GM19351 (cell line): ENCODE measurements around the gene MSI2.
A peak's percentile ranks its signal among the peaks of the same experiment; 100 is the strongest.

ENCODE experiments used
- ATAC-seq: cut with Tn5 transposase; IDR thresholded peaks from one replicate; pipeline ENCODE4 v1.9.1; 2021; ENCODE audit warnings: mild to moderate bottlenecking, moderate library complexity; ENCODE audit not compliant: unreplicated experiment

Gene MSI2

DNA sequence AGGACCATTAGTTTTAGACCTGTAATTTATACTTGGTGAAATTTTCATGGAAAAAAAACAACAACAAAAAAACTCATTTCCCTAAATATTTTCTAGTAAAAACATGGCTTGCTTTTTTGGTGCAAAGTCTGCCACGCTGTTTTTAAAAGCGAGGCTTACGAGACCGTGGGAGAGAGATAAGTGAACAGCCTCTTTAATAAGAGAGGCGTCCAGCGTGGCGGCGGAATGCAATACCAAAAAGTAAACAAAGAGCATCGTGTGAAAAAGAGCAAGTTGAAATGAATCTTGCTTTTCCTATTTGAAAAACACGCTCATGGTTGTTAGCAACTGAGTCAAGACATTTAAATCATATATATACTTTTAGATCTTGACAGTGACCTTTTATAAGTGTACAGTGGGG is 10.5 kb upstream of the MSI2 start:
- no peak for ATAC-seq

- no peak for ATAC-seq
Observed at GRCh38 chr17:57246257-57246656, 10.1 kb upstream of the MSI2 start.

DNA sequence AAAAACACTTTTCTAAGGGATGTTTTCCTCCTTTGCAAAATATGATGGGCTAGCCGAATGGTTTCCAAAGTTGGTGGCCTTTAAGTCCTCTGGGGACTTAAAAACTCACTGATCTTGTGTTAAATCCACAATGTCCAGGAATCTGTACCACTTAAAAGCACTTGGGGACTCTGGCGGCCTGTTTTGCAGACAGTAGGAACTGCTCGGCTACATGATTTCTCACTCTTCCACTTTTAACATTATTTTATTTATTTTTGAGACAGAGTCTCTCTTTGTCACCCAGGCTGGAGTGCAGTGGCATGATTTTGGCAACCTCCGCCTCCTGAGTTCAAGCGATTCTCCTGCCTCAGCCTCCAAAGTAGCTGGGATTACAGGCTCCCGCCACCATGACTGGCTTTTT is 9.1 kb upstream of the MSI2 start:
- ATAC-seq, result no peak

DNA sequence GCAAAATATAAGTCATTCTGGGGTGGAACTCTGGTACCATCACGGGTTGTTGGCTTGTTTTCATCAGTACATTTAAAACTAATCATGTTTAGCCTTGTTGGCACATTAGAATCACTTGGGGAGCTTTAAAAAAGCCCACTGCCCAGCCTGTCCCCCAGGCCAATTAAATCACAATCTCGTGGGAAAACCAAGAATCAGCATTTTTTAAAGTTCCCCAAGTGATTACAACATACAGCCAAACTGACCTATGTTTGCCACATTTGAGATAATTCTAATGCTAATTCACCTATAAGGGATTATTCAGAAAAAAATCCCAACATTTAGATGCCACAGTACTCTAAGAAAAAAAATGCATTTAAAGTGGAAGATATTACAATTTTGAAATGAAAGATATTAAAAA is 8.4 kb upstream of the MSI2 start:
- no peak for ATAC-seq

DNA sequence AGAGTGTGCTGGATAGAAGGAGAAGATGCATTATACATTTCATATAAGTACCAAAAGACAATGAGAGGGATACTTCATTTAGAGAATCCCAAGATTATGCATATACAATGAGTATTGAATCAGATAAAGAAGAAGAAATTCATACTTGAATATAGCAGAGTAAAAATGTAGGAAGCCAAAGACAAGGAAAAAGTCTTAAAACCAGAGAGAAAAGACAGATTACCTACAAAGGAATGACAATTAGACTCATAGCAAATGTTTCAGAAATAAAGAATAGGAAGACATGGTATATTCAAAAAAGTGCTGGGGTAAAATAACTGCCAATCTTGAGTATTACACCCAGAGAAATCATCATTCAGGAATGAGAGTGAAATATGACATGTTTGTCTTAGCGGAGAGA is 6.8 kb upstream of the MSI2 start:
- no peak for ATAC-seq

- ATAC-seq, result no peak
Observed at GRCh38 chr17:57251211-57251787, 5.0 kb upstream of the MSI2 start.

- ATAC-seq, result no peak
Observed at GRCh38 chr17:57253362-57254065, 2.8 kb upstream of the MSI2 start.

- no peak for ATAC-seq
Observed at GRCh38 chr17:57255182-57255775, 1.0 kb upstream of the MSI2 start.

GRCh38 chr17:57256708-57257112 is 387 bp downstream of the MSI2 start:
- ATAC-seq, result peak; percentile 4

DNA sequence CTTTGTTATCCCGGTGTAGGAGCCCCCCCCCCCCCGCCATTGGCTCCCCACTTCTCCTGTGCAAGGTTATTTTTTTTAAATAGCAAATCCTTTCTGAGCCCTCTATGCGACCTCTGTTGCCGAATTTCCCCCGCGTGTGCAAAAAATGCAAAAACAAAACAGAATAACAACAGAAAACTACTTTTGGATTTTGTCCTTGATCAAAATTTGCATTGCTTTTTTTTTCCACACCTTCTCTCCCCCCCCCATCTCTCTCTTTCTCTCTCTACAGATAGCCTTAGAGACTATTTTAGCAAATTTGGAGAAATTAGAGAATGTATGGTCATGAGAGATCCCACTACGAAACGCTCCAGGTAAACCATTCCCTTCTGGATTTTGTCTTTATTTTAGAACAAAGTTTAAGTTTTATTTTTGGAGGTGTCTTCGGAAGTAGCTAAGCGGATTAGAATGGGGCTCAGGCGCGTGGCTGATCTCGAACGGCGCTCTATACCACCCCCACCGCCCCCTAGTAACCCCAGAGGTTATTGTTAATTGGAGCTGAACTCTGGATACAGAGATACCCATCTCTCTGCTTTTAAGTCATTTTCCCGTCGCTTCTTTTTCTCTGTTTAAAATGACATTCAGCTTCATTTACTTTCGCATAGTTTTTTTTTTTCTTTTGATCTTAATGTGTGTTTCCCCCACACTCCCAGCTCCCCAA is 1.0 kb downstream of the MSI2 start:
- ATAC-seq, result no peak

GRCh38 chr17:57257895-57258851 is 1.9 kb downstream of the MSI2 start:
- no peak for ATAC-seq

- no peak for ATAC-seq
Observed at GRCh38 chr17:57259306-57259705, 3.0 kb downstream of the MSI2 start.

- no peak for ATAC-seq
Observed at GRCh38 chr17:57259817-57260216, 3.5 kb downstream of the MSI2 start.

DNA sequence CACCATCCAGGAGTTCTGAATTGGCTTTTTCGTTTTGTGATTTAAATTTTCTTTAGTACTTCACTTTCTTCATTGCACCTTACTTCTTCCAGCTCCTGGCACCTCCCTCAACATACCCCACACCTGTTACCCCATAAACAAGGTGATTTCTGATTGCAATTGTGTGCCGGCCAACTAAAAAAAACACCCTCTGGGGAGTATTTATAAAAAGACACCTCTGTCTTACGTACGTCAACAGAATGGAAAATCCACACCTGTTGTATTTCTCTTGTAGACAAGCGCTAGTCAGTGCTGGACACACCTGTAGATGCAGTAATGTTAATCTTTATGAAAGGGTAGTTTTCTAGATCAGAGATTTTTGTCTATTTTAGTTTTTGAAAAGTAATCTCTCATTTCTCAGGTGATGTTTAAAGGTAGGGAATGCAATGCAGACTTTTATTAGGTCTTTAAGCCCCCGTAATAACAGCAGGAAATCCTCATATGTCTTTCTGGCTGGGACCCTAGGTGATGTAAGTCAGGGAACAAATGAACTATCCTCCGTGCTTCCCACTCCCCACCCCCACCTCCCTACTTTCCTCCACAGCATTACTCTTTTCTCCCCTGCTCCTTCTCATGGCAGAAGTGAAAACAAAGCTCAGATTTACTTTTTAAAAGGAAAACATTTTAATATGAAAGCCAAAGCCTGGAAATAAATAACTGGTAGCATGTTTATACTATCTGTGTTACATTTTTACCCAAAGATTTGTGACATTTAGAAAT is 4.2 kb downstream of the MSI2 start:
- no peak for ATAC-seq

- ATAC-seq, result no peak
Observed at GRCh38 chr17:57261084-57261461, 4.8 kb downstream of the MSI2 start.

- no peak for ATAC-seq
Observed at GRCh38 chr17:57262557-57262956, 6.2 kb downstream of the MSI2 start.

- no peak for ATAC-seq
Observed at GRCh38 chr17:57264250-57264649, 7.9 kb downstream of the MSI2 start.

- ATAC-seq, result no peak
Observed at GRCh38 chr17:57264776-57265175, 8.5 kb downstream of the MSI2 start.

DNA sequence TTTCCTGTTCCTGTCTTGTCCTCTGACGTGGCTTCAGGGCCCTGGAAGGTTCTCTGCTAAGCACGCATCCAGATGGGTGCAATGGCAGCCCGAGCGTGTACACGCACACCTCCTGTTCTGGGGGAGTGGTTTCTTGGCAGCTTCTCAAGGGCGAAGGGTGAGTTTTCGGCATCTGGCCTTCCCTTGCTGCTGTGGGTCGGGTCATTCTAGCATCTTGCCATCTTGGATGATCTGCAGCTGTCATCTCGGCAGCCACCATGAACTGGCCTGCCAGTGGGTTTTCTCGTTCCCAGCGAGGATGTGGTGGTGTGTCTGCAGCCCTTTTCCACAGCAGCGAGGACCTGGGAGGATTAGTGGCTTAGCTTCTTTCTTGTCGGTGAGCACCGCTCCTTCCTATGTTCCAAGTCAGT is 10.6 kb downstream of the MSI2 start:
- no peak for ATAC-seq

DNA sequence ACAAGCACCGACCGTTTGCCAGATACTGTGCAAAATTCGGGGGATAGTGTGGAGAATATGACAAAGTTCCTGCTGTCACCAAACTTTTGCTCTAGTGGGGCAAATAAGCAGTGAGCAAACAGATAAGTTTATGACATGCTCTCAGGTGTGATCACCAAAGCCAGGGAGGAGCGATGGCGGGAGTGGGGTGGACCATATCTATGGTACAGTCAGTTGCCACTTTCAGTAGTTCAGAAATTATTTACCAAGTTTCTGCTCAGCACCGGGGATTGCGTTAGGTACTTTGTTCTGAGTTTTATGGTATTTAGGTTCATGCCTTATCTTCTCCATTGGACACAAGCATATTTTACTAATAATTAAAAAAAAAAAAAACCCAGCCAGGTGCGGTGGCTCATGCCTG is 11.9 kb downstream of the MSI2 start:
- no peak for ATAC-seq
